Left kidney (tissue), 2 donors: ENCODE measurements around the gene APH1A. TPM values are rescaled to one million over a fixed set of nuclear protein-coding genes. Genes with fewer than 3 reads are reported as not detected.
"Not testable (repeated sequence)": the region's sequence is repeated elsewhere in the genome, so short reads cannot be mapped to it uniquely, and the experiment has no call there.

ENCODE experiments used
- DNase-seq: peaks from one replicate; pipeline ENCODE4 v3.0.0-alpha.2; 2013
- polyA plus RNA-seq: library from polyadenylated mRNA; unstranded; fragments of 120-200 nt; gene quantifications from one replicate; pipeline ENCODE4 v1.2.1, GENCODE V29; 2013; ENCODE audit not compliant: insufficient read length

Gene APH1A
- polyA plus RNA-seq, 1 donor = 184 TPM

GRCh38 chr1:150234566-150235293, 34.1 kb downstream of the APH1A start:
- peak; percentile 68 for DNase-seq

GRCh38 chr1:150234309-150234565, 34.6 kb downstream of the APH1A start:
- no peak for DNase-seq

GRCh38 chr1:150233359-150234308, 35.2 kb downstream of the APH1A start:
- peak; percentile 61 for DNase-seq

- not testable (repeated sequence) for DNase-seq
Measured at GRCh38 chr1:150232921-150233320, 35.9 kb downstream of the APH1A start.

- not testable (repeated sequence) for DNase-seq
Measured at GRCh38 chr1:150228246-150228645, 40.6 kb downstream of the APH1A start.

- no peak for DNase-seq
Measured at GRCh38 chr1:150227228-150227627, 41.6 kb downstream of the APH1A start.

DNA sequence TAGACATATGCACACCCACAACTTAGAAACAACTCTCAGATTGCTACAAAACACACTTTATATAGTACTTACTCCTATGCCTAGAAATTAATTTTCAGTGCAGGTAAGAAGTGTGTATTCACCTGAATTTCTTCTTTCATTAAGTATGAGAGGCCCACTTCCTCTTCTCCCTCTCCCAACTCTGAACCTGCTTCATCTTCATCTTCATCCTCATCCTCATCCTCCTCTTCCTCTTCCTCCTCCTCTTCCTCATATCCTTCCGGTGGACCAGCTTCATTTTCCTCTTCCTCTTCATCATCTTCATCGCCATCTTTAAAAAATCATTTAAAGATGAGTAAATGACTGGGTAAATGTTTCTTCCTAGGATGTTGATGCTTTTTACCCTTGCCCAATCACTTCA, 42.3 kb downstream of the APH1A start:
- DNase-seq = no peak

- no peak for DNase-seq
Measured at GRCh38 chr1:150225546-150225945, 43.3 kb downstream of the APH1A start.

- no peak for DNase-seq
Measured at GRCh38 chr1:150224983-150225382, 43.8 kb downstream of the APH1A start.

DNA sequence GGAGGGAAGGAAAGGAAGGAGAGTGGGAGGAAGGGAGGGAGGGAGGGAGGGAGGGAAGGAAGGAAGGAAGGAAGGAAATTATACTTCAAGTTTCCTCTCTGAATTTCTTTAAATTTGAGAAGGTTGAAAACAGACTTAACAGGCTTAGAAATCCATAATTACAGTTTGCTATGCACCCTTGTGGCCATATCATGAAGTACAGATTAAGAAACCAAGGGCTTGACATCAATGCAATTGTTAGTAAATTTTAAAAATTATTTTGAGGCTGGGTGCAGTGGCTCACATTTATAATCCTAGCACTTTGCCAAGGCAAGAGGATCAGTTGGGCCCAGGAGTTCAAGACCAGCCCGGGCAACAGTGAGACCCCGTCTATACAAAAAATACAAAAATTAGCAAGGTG, 47.3 kb downstream of the APH1A start:
- DNase-seq = no peak

GRCh38 chr1:150215855-150216254, 53.0 kb downstream of the APH1A start:
- not testable (repeated sequence) for DNase-seq

Other genes with a start within 250 kb of the APH1A start
- gene VPS45, start 201.2 kb downstream of the APH1A start, polyA plus RNA-seq = 81.8 TPM
- 44.7 TPM for gene PLEKHO1, start 119.1 kb downstream of the APH1A start, polyA plus RNA-seq
- 157 TPM for gene ANP32E, start 32.9 kb downstream of the APH1A start, polyA plus RNA-seq
- gene CA14, start 11.2 kb downstream of the APH1A start, polyA plus RNA-seq = 9.6 TPM
- 45.3 TPM for gene C1orf54, start 3.8 kb upstream of the APH1A start, polyA plus RNA-seq
- gene CIART, start 13.5 kb upstream of the APH1A start, polyA plus RNA-seq = 9.3 TPM
- gene MRPS21, start 24.8 kb upstream of the APH1A start, polyA plus RNA-seq = 65.9 TPM
- 129 TPM for gene PRPF3, start 52.5 kb upstream of the APH1A start, polyA plus RNA-seq
- gene RPRD2, start 95.1 kb upstream of the APH1A start, polyA plus RNA-seq = 58.3 TPM
- gene TARS2, start 218.4 kb upstream of the APH1A start, polyA plus RNA-seq = 28.8 TPM
- 11.9 TPM for gene ECM1, start 239.1 kb upstream of the APH1A start, polyA plus RNA-seq
- 0.83 TPM for gene FALEC, start 246.7 kb upstream of the APH1A start, polyA plus RNA-seq